CD8-positive, alpha-beta memory T cell (primary cell): ENCODE results near the gene RIPK3. TPM values are rescaled to one million over a fixed set of nuclear protein-coding genes. Genes with fewer than 3 reads are reported as not detected.

Experiments used
- CTCF ChIA-PET: fragments of 350-600 bp; sonication (Branson Sonifier 250); formaldehyde crosslinking; loops from one replicate; lab custom pipeline; 2021; ENCODE audit warnings: antibody characterized with exemption; lab: Charles Lee
- POLR2A ChIA-PET: fragments of 350-600 bp; sonication (Branson Sonifier 250); formaldehyde crosslinking; loops from one replicate; lab custom pipeline; 2021; ENCODE audit warnings: antibody characterized with exemption; lab: Charles Lee
- DNase-seq, 5 donors: peaks; one replicate each; pipeline versions ENCODE4 v3.0.0 to v3.0.0-alpha.2; 2020 to 2022; ENCODE audit warnings: mixed read lengths in 1 of 5
- H3K27ac ChIP-seq: one replicate; pipeline ENCODE4 v1.7.0; 2013; ENCODE audit warnings: low read depth, mild to moderate bottlenecking, low read length, moderate library complexity
- H3K27me3 ChIP-seq: 2 replicates; pipeline ENCODE4 v1.7.0; 2013; ENCODE audit warnings: low read length, mild to moderate bottlenecking; ENCODE audit not compliant: insufficient read depth, poor library complexity, severe bottlenecking
- H3K36me3 ChIP-seq: 2 replicates; pipeline ENCODE4 v1.7.0; 2013; ENCODE audit warnings: mild to moderate bottlenecking, low read length, moderate library complexity; ENCODE audit not compliant: insufficient read depth
- H3K4me1 ChIP-seq: 2 replicates; pipeline ENCODE4 v1.7.0; 2013; ENCODE audit warnings: mild to moderate bottlenecking, low read length, moderate library complexity; ENCODE audit not compliant: insufficient read depth
- H3K4me3 ChIP-seq: 2 replicates; pipeline ENCODE4 v1.7.0; 2013; ENCODE audit warnings: mild to moderate bottlenecking, low read length
- H3K9me3 ChIP-seq: 2 replicates; pipeline ENCODE4 v1.7.0; 2013; ENCODE audit warnings: mild to moderate bottlenecking, low read length
- H3K27ac Mint-ChIP-seq, 8 donors: one replicate each; pipeline ENCODE4 v1.8.0; 2020 to 2021; ENCODE audit warnings: mixed read lengths in 8 of 8, mild to moderate bottlenecking in 6 of 8, inconsistent platforms in 3 of 8, moderate library complexity in 3 of 8
- H3K27me3 Mint-ChIP-seq, 2 donors: one replicate each; pipeline ENCODE4 v1.8.0; 2020 to 2021; ENCODE audit warnings: mixed read lengths in 2 of 2, mild to moderate bottlenecking in 1 of 2, moderate library complexity in 1 of 2
- H3K36me3 Mint-ChIP-seq, 3 donors: one replicate each; pipeline ENCODE4 v1.8.0; 2020 to 2021; ENCODE audit warnings: mixed read lengths in 3 of 3, inconsistent platforms in 1 of 3, mild to moderate bottlenecking in 1 of 3
- H3K4me1 Mint-ChIP-seq, 3 donors: one replicate each; pipeline ENCODE4 v1.8.0; 2020 to 2021; ENCODE audit warnings: mixed read lengths in 3 of 3, inconsistent platforms in 1 of 3, mild to moderate bottlenecking in 1 of 3
- H3K4me3 Mint-ChIP-seq, 7 donors: one replicate each; pipeline ENCODE4 v1.8.0; 2020 to 2021; ENCODE audit warnings: mixed read lengths in 7 of 7, mild to moderate bottlenecking in 6 of 7, moderate library complexity in 4 of 7, inconsistent platforms in 2 of 7
- H3K9me3 Mint-ChIP-seq, 5 donors: one replicate each; pipeline ENCODE4 v1.8.0; 2020 to 2022; ENCODE audit warnings: mixed read lengths in 5 of 5, mild to moderate bottlenecking in 3 of 5, moderate library complexity in 2 of 5, inconsistent platforms in 1 of 5
- polyA plus RNA-seq: library from polyadenylated mRNA; unstranded; fragments of 300-500 nt; fragmentation: Illumina TruSeq; gene quantifications from one replicate; pipeline ENCODE4 v1.2.3, GENCODE V29; 2021
- total RNA-seq, 2 experiments: library from RNA; stranded (reverse); gene quantifications; one replicate each; pipeline ENCODE4 v1.2.3, GENCODE V29; 2021

Gene RIPK3
- total and polyA plus RNA-seq, 3 experiments from 2014 or later, result 11.6 to 15.4 (median 12.5) TPM

- DNase-seq, result no peak
- H3K36me3 ChIP-seq, result peaks cover 10% of the 10 kb centered on the region
- no peaks in the 10 kb centered on the region for H3K27me3 ChIP-seq
- POLR2A ChIA-PET, result interaction anchor here (1.1 to 3.3 kb wide), 3 partner anchors 90 to 97 kb away, joined by 3 to 21 read pairs (median 3); partner anchors contain the start of genes CBLN3 and KHNYN
- peaks cover 24 to 40% (median 37%) of the 10 kb centered on the region in 3 donors for H3K4me1 Mint-ChIP-seq
- H3K36me3 Mint-ChIP-seq, result peaks cover 5 to 33% (median 5%) of the 10 kb centered on the region in 3 donors
- CTCF ChIA-PET, result interaction anchor here (0.9 to 14.0 kb wide), 4 partner anchors 12 to 98 kb away, joined by 3 to 486 read pairs (median 12); partner anchors contain the start of genes CBLN3, CIDEB, KHNYN and SDR39U1
- no peak overlapping the region for H3K27ac Mint-ChIP-seq
- no peak overlapping the region for H3K4me3 ChIP-seq
- H3K4me1 ChIP-seq, result peaks cover 23% of the 10 kb centered on the region
- no peak overlapping the region for H3K27ac ChIP-seq
- no peaks in the 10 kb centered on the region for H3K9me3 ChIP-seq
- peak overlapping the region in 4 of 7 donors; percentile 1 to 97 (median 95) for H3K4me3 Mint-ChIP-seq
- H3K9me3 Mint-ChIP-seq, result no peaks in the 10 kb centered on the region
- H3K27me3 Mint-ChIP-seq, result peaks cover 15 to 23% of the 10 kb centered on the region in 2 donors
These were observed 815 bp upstream of the RIPK3 start for GRCh38 chr14:24340606-24341005.

- peak overlapping the region in 5 of 8 donors; percentile 11 to 96 (median 50) for H3K27ac Mint-ChIP-seq
- peaks cover 17 to 23% of the 10 kb centered on the region in 2 donors for H3K27me3 Mint-ChIP-seq
- H3K36me3 Mint-ChIP-seq, result peaks cover 5 to 33% (median 5%) of the 10 kb centered on the region in 3 donors
- DNase-seq, result no peak
- H3K27ac ChIP-seq, result no peak overlapping the region
- CTCF ChIA-PET, result interaction anchor here (1.3 to 14.0 kb wide), 6 partner anchors 13 to 96 kb away, joined by 3 to 486 read pairs (median 5); partner anchors contain the start of genes CBLN3, CIDEB, KHNYN and LTB4R2
- no peaks in the 10 kb centered on the region for H3K9me3 ChIP-seq
- H3K4me1 ChIP-seq, result peaks cover 38% of the 10 kb centered on the region
- H3K9me3 Mint-ChIP-seq, result no peaks in the 10 kb centered on the region
- peaks cover 32 to 56% (median 49%) of the 10 kb centered on the region in 3 donors for H3K4me1 Mint-ChIP-seq
- peak overlapping the region; percentile 95 to 97 (median 97) for H3K4me3 Mint-ChIP-seq
- H3K36me3 ChIP-seq, result peaks cover 10% of the 10 kb centered on the region
- POLR2A ChIA-PET, result interaction anchor here (0.7 to 3.3 kb wide), 2 partner anchors 92 to 103 kb away, joined by 3 to 21 read pairs; partner anchors contain the start of genes CBLN3 and KHNYN
- H3K27me3 ChIP-seq, result peaks cover 16% of the 10 kb centered on the region
- peak overlapping the region; percentile 92 for H3K4me3 ChIP-seq
These were observed 948 bp downstream of the RIPK3 start for GRCh38 chr14:24338843-24339242.

DNA sequence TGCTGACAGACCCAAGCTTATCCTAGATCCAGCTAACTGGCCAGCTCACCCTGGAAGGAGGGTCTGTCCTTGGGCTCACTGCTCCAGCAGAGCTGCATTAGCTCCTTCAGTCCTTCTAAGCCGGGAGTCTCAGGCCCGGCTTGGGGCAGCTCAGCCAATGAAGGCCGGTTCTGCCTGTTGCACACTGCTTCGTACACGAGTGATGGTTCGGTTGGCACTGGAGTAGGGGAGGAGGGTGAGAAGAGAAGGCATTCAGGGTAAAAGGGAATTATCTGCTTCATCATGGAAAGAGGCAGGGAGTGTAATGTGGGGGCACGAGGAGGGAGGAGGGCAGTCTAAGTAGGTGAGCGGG, 2.0 kb downstream of the RIPK3 start:
- ChIA-PET CTCF (interaction anchor here (0.7 to 14.0 kb wide), 5 partner anchors 27 to 95 kb away, joined by 3 to 486 read pairs (median 3); partner anchors contain the start of genes CBLN3, CIDEB, KHNYN and SDR39U1), POLR2A (interaction anchor here (3.3 kb wide), 1 partner anchor 93 kb away, joined by 21 read pairs; the partner anchor contains the start of genes CBLN3 and KHNYN)
- peak overlapping the region in 6 of 7 donors; percentile 69 to 97 (median 97) for H3K4me3 Mint-ChIP-seq
- Histone ChIP-seq H3K4me3 (no peak overlapping the region), H3K4me1 (peaks cover 48% of the 10 kb centered on the region), H3K27ac (no peak overlapping the region), H3K36me3 (peaks cover 10% of the 10 kb centered on the region), H3K27me3 (peaks cover 17% of the 10 kb centered on the region), H3K9me3 (no peaks in the 10 kb centered on the region)
- no peak for DNase-seq
- peak overlapping the region in 4 of 8 donors; percentile 5 to 80 (median 48) for H3K27ac Mint-ChIP-seq
- H3K27me3 Mint-ChIP-seq, result peaks cover 17 to 24% of the 10 kb centered on the region in 2 donors
- H3K36me3 Mint-ChIP-seq, result peaks cover 5 to 33% (median 5%) of the 10 kb centered on the region in 3 donors
- peaks cover 40 to 66% (median 59%) of the 10 kb centered on the region in 3 donors for H3K4me1 Mint-ChIP-seq
- no peaks in the 10 kb centered on the region for H3K9me3 Mint-ChIP-seq

DNA sequence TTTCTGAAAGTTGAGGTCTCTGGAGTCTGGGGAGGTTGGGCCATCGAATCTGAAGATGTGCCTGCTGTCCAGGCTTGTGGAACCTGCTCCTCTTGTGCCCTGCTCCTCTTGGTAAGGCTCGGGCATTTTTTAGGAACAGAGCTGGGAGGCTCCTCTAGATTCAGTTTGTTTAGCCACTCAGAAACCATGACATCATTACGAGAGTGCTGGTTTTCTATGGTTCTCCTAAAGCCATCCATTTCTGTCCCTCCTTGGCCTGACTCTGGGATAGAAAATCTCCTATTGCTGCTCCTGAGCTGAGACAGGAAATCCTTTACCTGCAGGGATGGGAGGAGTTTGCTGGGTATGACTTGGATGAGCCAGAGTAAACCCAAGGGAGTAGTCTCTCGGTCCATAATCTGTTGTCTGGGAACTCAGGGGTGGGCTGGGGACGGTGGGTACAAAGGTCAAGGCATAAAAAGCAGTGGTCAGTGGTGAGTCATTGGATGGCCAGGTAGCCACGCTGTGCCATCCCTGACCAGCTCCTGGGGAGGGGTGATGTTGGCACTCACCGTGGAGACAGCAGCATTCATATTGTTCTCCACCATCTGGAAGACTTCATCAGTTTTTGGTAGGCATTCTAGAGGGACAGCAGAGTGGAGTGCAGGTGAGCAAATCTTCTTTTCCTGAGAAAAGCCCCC, 2.5 kb downstream of the RIPK3 start:
- H3K4me3 Mint-ChIP-seq, result peak overlapping the region in 4 of 7 donors; percentile 8 to 97 (median 96)
- H3K36me3 Mint-ChIP-seq, result peaks cover 5 to 33% (median 5%) of the 10 kb centered on the region in 3 donors
- POLR2A ChIA-PET, result interaction anchor here (3.3 kb wide), 1 partner anchor 93 kb away, joined by 21 read pairs; the partner anchor contains the start of genes CBLN3 and KHNYN
- peaks cover 18 to 22% of the 10 kb centered on the region in 2 donors for H3K27me3 Mint-ChIP-seq
- peak overlapping the region in 2 of 8 donors; percentile 57 to 80 for H3K27ac Mint-ChIP-seq
- DNase-seq, result no peak
- H3K4me3 ChIP-seq, result no peak overlapping the region
- no peaks in the 10 kb centered on the region for H3K9me3 ChIP-seq
- H3K4me1 Mint-ChIP-seq, result peaks cover 44 to 70% (median 64%) of the 10 kb centered on the region in 3 donors
- no peak overlapping the region for H3K27ac ChIP-seq
- no peaks in the 10 kb centered on the region for H3K9me3 Mint-ChIP-seq
- peaks cover 17% of the 10 kb centered on the region for H3K27me3 ChIP-seq
- H3K4me1 ChIP-seq, result peaks cover 53% of the 10 kb centered on the region
- CTCF ChIA-PET, result interaction anchor here (0.7 to 14.0 kb wide), 5 partner anchors 10 to 95 kb away, joined by 3 to 486 read pairs (median 3); partner anchors contain the start of genes CBLN3, CIDEB, KHNYN and SDR39U1
- peaks cover 10% of the 10 kb centered on the region for H3K36me3 ChIP-seq

- Histone ChIP-seq H3K36me3 (peaks cover 10% of the 10 kb centered on the region), H3K4me1 (peaks cover 68% of the 10 kb centered on the region), H3K4me3 (no peak overlapping the region), H3K27ac (no peak overlapping the region), H3K27me3 (peaks cover 17% of the 10 kb centered on the region), H3K9me3 (no peaks in the 10 kb centered on the region)
- H3K4me1 Mint-ChIP-seq, result peaks cover 59 to 87% (median 79%) of the 10 kb centered on the region in 3 donors
- H3K4me3 Mint-ChIP-seq, result peak overlapping the region in 6 of 7 donors; percentile 15 to 75 (median 64)
- ChIA-PET POLR2A (no interaction called here), CTCF (interaction anchor here (1.0 to 16.8 kb wide), 5 partner anchors 13 to 97 kb away, joined by 4 to 486 read pairs (median 52); partner anchors contain the start of genes CBLN3, CIDEB, DHRS1 and KHNYN)
- no peak for DNase-seq
- peaks cover 5 to 33% (median 5%) of the 10 kb centered on the region in 3 donors for H3K36me3 Mint-ChIP-seq
- peaks cover 21% of the 10 kb centered on the region in 2 donors for H3K27me3 Mint-ChIP-seq
- no peaks in the 10 kb centered on the region for H3K9me3 Mint-ChIP-seq
- peak overlapping the region in 3 of 8 donors; percentile 34 to 86 (median 74) for H3K27ac Mint-ChIP-seq
These were observed 4.2 kb downstream of the RIPK3 start for GRCh38 chr14:24335461-24336171.

GRCh38 chr14:24334431-24335291, 5.1 kb downstream of the RIPK3 start, which contains the start of gene ADCY4:
Gene ADCY4, minus strand, starts transcription at chr14:24335071. Its CDS starts 419 bp downstream, at chr14:24334652.
- peaks cover 10% of the 10 kb centered on the region for H3K36me3 ChIP-seq
- H3K27ac ChIP-seq, result no peak within 1 kb of the TSS
- DNase-seq, result peak in 1 of 5 donors; percentile 35
- ChIA-PET POLR2A (interaction anchor here (2.9 to 3.1 kb wide), 3 partner anchors 93 to 102 kb away, joined by 14 to 78 read pairs (median 20); partner anchors contain the start of genes CBLN3, KHNYN and TINF2), CTCF (interaction anchor here (0.5 to 16.8 kb wide), 14 partner anchors 12 to 141 kb away, joined by 3 to 486 read pairs (median 6); partner anchors contain the start of genes CBLN3, CIDEB, DHRS1 and KHNYN)
- Mint-ChIP-seq H3K4me1 (peaks cover 62 to 89% (median 82%) of the 10 kb centered on the region in 3 donors), H3K4me3 (peak within 1 kb of the TSS; percentile 65 to 86 (median 72)), H3K9me3 (no peaks in the 10 kb centered on the region), H3K36me3 (peaks cover 5 to 32% (median 5%) of the 10 kb centered on the region in 3 donors), H3K27me3 (peaks cover 21 to 27% of the 10 kb centered on the region in 2 donors), H3K27ac (peak within 1 kb of the TSS in 3 of 8 donors; percentile 39 to 86 (median 74))
- no peaks in the 10 kb centered on the region for H3K9me3 ChIP-seq
- peak within 1 kb of the TSS; percentile 14 for H3K4me3 ChIP-seq
- peaks cover 70% of the 10 kb centered on the region for H3K4me1 ChIP-seq
- H3K27me3 ChIP-seq, result peaks cover 17% of the 10 kb centered on the region
